ENCODE results near the gene UGGT2. TPM values are rescaled to one million over a fixed set of nuclear protein-coding genes. Genes with fewer than 3 reads are reported as not detected.

The UGGT2 gene
- total and polyA plus RNA-seq, 9 of the 15 experiments (the other 6 are each of a cell fraction or from before 2014, with no cell fraction given), result 3.5 to 24.5 (median 18.3) TPM

DNA sequence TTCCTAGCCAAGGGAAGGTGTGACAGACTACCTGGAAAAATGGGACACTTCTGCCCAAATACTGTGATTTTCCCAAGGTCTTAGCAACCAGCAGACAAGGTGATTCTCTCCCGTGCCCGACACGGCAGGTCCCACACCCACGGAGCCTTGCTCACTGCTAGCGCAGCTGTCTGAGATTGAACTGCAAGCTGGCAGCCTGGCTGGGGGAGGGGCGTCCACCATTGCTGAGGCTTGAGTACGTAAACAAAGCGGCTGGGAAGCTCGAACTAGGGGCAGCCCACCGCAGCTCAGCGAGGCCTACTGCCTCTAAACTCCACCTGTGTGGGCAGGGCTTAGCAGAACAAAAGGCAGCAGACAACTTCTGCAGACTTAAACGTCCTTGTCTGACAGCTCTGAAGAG, 146.2 kb downstream of the UGGT2 start:
- Histone ChIP-seq H3K9me3 (replicated peaks; ENCODE audit: control insufficient read depth, insufficient read depth, low read depth, low read length) (no peaks in the 10 kb centered on the region), H4K20me1 (replicated peaks; ENCODE audit: control insufficient read depth, insufficient read depth, low read length) (no peaks in the 10 kb centered on the region), H3K9ac (ENCODE audit: insufficient read depth in 1 of 2, low read depth in 2 of 2, low read length in 2 of 2) (no peak overlapping the region), H3K4me2 (ENCODE audit: insufficient read depth, low read length) (no peak overlapping the region), H3K4me3 (no peak overlapping the region), H3K27me3 (ENCODE audit: control insufficient read depth in 2 of 2, insufficient read depth in 2 of 2, low read length in 2 of 2) (no peaks in the 10 kb centered on the region), H3K9me1 (ENCODE audit: control insufficient read depth, insufficient read depth, low read length) (no peaks in the 10 kb centered on the region), H3K27ac (ENCODE audit: extremely low read depth, low read depth, low read length) (no peak overlapping the region), H2AFZ (ENCODE audit: low read depth, low read length) (no peak overlapping the region), H3K36me3 (ENCODE audit: control insufficient read depth, insufficient read depth, low read length) (no peaks in the 10 kb centered on the region), H3K4me1 (replicated peaks in 1 of 2; ENCODE audit: control insufficient read depth in 2 of 2, insufficient read depth in 2 of 2, low read length in 2 of 2) (no peaks in the 10 kb centered on the region), H3K79me2 (ENCODE audit: control insufficient read depth, insufficient read depth, low read length) (no peaks in the 10 kb centered on the region)
- WGBS (ENCODE audit: insufficient coverage, low coverage, missing lambda C conversion rate), result 93% methylated on average over 10 of the region's 12 CpGs
- FAIRE-seq (no peak), ATAC-seq (no peak), DNase-seq (ENCODE audit: extremely low read depth in 1 of 4, low spot score in 3 of 4) (no peak)
- CTCF ChIA-PET (ENCODE audit: low intra/inter-chr PET ratio), result no interaction called here
- in situ Hi-C loops (cut with MboI), result no loop called here
- intact Hi-C loops (cut with micrococcal nuclease), result no loop called here
- TF ChIP-seq CHD2 (IDR thresholded peaks at IDR 0.05; ENCODE audit: low read depth, low read length) (no peak), ZNF263 (CRISPR knock-in tag; IDR thresholded peaks at IDR 0.05; ENCODE audit: borderline replicate concordance) (no peak), RNF2 (IDR thresholded peaks at IDR 0.05) (no peak), ZBTB5 (IDR thresholded peaks at IDR 0.05) (no peak), ZMIZ1 (IDR thresholded peaks at IDR 0.05; ENCODE audit: low read depth in 2 of 2, low read length in 2 of 2) (no peak), MYBL2 (IDR thresholded peaks at IDR 0.05; ENCODE audit: low read depth) (no peak), MYBL2 (CRISPR knock-in tag; IDR thresholded peaks at IDR 0.05; ENCODE audit: borderline replicate concordance) (no peak), DDX20 (tag; IDR thresholded peaks at IDR 0.05; ENCODE audit: low read depth) (no peak), ZNF75A (CRISPR knock-in tag; IDR thresholded peaks at IDR 0.05) (no peak), RFX5 (IDR thresholded peaks at IDR 0.05; ENCODE audit: low read depth, low read length) (no peak), JUNB (CRISPR knock-in tag; conservative IDR thresholded peaks at IDR 0.05) (no peak), ZBTB7A (IDR thresholded peaks at IDR 0.05; ENCODE audit: borderline replicate concordance, control insufficient read depth, low read depth, low read length) (no peak), COPS2 (conservative IDR thresholded peaks at IDR 0.05) (no peak), TGIF2 (CRISPR knock-in tag; IDR thresholded peaks at IDR 0.05) (no peak)
- TF ChIP-seq, protein P1, sequence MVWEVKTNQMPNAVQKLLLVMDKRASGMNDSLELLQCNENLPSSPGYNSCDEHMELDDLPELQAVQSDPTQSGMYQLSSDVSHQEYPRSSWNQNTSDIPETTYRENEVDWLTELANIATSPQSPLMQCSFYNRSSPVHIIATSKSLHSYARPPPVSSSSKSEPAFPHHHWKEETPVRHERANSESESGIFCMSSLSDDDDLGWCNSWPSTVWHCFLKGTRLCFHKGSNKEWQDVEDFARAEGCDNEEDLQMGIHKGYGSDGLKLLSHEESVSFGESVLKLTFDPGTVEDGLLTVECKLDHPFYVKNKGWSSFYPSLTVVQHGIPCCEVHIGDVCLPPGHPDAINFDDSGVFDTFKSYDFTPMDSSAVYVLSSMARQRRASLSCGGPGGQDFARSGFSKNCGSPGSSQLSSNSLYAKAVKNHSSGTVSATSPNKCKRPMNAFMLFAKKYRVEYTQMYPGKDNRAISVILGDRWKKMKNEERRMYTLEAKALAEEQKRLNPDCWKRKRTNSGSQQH (CRISPR knock-in tag; IDR thresholded peaks at IDR 0.05), result no peak
- POLR2A ChIA-PET, result interaction anchor here (0.6 kb wide), 1 partner anchor 43 kb away, joined by 3 read pairs; no protein-coding TSS in a partner anchor
- BruUV-seq (replicated peaks), result no TSS peak
